HG03135 (cell line): Measurements from ENCODE around the gene FHOD1.

Experiments used
- ATAC-seq: cut with Tn5 transposase; IDR thresholded peaks from one replicate; pipeline ENCODE4 v1.9.1; 2021; ENCODE audit warnings: mild to moderate bottlenecking, moderate library complexity; ENCODE audit not compliant: unreplicated experiment

The FHOD1 gene

GRCh38 chr16:67252609-67253497, 5.6 kb upstream of the FHOD1 start:
- ATAC-seq = no peak

- no peak for ATAC-seq
Observed at GRCh38 chr16:67250045-67250327, 2.7 kb upstream of the FHOD1 start.

DNA sequence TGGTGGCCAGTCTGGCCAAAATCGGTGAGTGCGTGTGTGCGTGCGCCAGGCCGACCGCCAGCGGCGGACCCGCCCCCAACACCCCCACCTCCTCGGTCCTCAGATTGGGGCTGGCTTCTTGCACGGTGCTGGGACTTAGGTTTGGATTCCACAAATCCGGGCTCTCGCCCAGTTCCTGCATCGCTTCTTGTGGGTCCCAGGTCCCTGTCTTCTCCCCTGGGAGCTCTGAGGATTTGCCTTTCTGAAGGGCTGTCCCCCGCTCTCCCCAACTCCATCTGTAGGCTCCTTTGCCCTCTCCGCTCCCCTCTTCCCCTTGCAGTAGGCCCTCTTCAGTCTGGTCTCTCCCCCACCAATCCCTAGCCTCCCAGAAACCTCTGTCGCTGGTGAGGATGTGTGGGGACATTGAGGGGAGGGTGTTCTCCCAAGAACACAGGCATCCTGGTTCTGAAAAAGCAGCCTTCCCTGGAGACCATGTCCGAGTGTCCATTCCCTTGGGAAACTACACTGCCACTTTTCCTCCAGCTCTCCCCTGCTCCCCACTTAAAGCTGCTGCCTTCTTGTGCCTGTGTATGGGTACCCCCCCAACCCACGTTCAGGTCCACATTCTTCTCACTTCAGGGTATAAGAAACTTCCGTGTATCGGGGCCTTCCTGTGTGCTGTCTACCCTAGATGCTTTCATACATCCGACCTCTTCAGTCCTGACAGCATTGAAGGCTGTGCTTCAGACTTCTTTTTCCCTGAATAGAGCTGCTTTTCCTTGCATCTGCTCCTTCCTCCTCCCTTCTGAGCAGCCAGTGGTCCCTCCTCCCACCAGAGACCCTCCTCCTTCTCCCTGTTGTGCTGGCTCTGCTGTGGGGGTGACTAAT, 2.1 kb upstream of the FHOD1 start:
- no peak for ATAC-seq

GRCh38 chr16:67248401-67249177, 1.3 kb upstream of the FHOD1 start, which contains the start of gene SLC9A5:
Gene SLC9A5, plus strand, starts transcription at chr16:67248979. Its CDS starts 36 bp downstream, at chr16:67249015.
- ATAC-seq = no peak

- ATAC-seq = no peak
Observed at GRCh38 chr16:67248073-67248400, 756 bp upstream of the FHOD1 start.

- no peak for ATAC-seq
Observed at GRCh38 chr16:67246756-67247191, 507 bp downstream of the FHOD1 start.

- no peak for ATAC-seq
Observed at GRCh38 chr16:67246081-67246755, 1.1 kb downstream of the FHOD1 start.

GRCh38 chr16:67245674-67246080, 1.6 kb downstream of the FHOD1 start:
- no peak for ATAC-seq

GRCh38 chr16:67245186-67245585, 2.1 kb downstream of the FHOD1 start:
- no peak for ATAC-seq

- ATAC-seq = peak; percentile 48
Observed at GRCh38 chr16:67244387-67245185, 2.7 kb downstream of the FHOD1 start.

- no peak for ATAC-seq
Observed at GRCh38 chr16:67243481-67243880, 3.8 kb downstream of the FHOD1 start.

- ATAC-seq = no peak
Observed at GRCh38 chr16:67242138-67242730, 5.0 kb downstream of the FHOD1 start.

GRCh38 chr16:67241008-67241900, 6.0 kb downstream of the FHOD1 start:
- ATAC-seq = no peak

DNA sequence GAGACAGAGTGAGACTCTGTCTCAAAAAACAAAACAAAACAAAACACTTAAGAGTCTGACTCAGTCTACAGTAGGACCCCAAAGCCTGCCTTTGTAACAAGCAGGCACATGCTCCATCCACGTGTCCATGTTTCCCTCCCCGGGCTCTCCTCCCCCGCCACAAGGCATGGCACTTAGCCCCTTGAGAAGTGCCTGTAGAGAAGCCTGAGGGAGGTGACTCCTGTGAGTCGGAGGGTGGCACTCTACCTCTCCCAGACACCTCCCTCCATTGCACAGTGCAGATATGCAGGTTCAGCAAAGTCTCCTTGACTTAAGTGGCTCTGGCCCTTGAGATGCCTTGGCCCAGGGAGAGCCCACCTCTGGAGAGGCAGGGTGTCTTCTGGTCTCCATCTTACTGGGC, 6.8 kb downstream of the FHOD1 start:
- no peak for ATAC-seq

DNA sequence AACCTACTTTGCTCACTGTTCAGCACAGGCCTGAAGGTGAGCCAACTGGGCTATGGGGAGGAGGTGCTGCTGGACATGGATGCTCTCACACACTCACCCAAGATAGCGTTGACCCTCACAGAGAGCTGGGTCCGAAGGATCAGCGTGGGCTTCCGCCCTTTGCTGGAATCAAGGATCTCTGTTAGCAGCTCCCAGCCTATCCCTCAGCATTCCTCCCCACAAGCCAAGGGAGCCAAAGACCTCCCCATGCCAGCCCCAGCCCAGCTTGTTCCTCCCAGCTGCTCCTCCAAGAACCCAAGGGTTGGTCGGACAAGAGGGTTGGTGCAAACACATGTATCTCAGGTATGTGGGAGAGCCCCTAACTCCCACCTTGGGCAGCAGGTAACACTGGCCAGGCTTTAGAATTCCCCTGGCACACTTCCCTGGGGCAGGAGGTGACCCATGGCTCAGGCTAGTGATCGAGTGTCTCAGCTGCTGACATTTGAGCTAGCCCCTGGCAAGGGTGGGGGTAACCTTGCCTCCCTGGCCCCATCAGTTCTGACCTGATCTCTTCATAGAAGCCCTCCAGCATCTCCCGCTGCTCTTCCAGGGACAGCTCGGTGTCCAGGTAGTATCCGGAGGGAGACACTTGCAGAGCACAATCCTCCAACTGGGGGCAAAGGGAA, 8.3 kb downstream of the FHOD1 start:
- ATAC-seq = no peak

DNA sequence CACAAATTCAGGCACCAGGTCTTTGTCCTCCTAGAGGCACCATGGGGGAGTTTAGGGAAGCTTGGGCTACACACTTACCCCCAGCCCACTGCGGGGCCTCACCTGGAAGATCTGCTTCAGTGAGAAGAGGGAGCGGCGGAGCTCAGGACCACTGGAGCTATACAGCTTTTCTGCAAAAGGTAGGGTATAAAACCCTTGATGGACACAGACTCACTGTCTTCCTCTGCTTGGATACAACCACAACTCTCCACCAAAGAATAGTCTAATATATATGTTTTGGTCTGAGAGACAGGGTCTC, 9.1 kb downstream of the FHOD1 start:
- no peak for ATAC-seq

GRCh38 chr16:67237396-67238277, 9.6 kb downstream of the FHOD1 start:
- no peak for ATAC-seq
